Measurements from ENCODE around the gene SSRP1.

DNA sequence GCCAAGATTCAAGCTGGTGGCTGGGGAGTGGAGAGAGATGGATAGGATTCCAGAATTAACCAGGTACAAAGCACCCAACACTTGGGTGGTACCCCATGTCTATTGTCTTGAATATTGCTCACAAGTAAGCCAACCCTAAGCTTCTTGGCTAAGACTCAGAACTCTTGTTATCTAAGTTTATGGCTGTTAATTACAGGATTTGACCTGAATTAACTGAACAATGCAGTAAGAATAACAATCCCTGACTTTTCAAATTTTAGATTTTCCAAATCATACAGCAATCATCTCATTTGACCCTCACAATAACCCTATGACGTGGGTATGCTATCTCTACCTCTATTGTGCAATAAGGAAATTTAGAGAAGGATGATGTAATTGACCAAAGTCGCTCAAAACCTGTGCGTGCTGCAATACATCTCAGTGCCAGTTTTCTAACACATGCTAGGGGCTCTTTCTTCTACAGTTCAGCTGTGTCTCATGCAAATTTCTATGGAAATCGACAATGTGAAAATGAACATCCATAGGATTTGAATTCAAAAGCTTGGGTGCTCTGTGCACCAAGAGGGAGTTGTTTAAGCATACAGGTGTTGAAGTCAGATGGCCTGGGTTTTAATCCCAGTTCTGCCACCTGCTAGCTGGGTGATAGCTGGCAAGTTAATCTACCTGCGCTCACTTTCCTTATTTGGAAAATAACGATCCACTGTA is 58.6 kb downstream of the SSRP1 start:
- TF ChIP-seq, protein P1, sequence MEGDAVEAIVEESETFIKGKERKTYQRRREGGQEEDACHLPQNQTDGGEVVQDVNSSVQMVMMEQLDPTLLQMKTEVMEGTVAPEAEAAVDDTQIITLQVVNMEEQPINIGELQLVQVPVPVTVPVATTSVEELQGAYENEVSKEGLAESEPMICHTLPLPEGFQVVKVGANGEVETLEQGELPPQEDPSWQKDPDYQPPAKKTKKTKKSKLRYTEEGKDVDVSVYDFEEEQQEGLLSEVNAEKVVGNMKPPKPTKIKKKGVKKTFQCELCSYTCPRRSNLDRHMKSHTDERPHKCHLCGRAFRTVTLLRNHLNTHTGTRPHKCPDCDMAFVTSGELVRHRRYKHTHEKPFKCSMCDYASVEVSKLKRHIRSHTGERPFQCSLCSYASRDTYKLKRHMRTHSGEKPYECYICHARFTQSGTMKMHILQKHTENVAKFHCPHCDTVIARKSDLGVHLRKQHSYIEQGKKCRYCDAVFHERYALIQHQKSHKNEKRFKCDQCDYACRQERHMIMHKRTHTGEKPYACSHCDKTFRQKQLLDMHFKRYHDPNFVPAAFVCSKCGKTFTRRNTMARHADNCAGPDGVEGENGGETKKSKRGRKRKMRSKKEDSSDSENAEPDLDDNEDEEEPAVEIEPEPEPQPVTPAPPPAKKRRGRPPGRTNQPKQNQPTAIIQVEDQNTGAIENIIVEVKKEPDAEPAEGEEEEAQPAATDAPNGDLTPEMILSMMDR (conservative IDR thresholded peaks at IDR 0.05; ENCODE audit: low read depth, low read length): no peak
- no peak for TF ChIP-seq EZH2 (IDR thresholded peaks at IDR 0.05; ENCODE audit: borderline replicate concordance, low read depth, low read length, poor library complexity, severe bottlenecking)

All from A673 (cell line).